ENCODE data around the gene UPF3B.
"Not testable (repeated sequence)": the region's sequence is repeated elsewhere in the genome, so short reads cannot be mapped to it uniquely, and the experiment has no call there.

UPF3B gene, protein sequence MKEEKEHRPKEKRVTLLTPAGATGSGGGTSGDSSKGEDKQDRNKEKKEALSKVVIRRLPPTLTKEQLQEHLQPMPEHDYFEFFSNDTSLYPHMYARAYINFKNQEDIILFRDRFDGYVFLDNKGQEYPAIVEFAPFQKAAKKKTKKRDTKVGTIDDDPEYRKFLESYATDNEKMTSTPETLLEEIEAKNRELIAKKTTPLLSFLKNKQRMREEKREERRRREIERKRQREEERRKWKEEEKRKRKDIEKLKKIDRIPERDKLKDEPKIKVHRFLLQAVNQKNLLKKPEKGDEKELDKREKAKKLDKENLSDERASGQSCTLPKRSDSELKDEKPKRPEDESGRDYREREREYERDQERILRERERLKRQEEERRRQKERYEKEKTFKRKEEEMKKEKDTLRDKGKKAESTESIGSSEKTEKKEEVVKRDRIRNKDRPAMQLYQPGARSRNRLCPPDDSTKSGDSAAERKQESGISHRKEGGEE

DNA sequence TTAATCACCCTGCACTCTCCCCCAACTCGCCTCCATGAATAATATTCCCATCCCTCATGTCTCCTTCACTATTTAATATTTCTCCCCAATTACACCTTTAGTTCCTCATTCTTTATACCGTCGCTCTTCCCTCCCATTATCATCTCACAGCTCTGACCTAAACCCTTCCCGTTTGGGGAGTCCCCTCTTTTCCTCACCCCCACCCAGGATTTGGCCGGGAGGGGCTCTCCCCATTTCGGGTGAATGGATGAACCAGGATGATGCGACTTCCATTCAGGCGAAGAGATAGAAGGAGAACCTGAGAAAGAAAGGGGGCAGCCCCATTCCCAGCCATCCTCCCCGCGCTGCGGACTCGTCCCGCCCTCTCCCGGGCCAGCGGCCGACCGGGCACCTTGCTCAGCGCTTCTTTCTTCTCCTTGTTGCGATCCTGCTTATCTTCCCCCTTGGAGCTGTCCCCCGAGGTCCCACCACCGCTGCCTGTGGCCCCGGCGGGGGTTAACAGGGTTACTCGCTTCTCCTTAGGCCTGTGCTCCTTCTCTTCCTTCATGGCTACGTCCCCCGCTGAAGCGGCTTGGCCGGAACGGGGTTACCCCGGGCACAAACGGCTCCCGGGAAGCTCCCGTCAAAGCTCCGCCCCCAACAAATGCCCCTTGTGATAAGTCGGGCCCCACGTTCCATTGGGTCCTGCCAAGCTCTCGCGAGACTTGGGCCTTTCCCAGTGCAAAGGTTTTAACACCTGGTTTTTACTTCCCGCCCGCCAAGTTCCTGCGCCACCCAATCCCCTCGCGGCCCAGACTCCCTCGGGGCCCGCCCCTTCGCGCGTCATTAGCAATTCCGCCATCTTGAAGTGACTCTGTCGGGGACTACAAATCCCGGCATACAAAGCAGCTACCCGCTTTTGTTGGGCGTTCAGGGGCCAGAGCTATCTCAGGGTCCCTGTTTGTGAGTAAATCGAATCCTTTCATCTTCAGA is at the start of gene UPF3B:
UPF3B (minus strand) TSS at position 582 of the 972 bp plus-strand sequence; CDS start at position 547, 35 bp downstream.
- DNase-seq: peak; percentile 97

DNA sequence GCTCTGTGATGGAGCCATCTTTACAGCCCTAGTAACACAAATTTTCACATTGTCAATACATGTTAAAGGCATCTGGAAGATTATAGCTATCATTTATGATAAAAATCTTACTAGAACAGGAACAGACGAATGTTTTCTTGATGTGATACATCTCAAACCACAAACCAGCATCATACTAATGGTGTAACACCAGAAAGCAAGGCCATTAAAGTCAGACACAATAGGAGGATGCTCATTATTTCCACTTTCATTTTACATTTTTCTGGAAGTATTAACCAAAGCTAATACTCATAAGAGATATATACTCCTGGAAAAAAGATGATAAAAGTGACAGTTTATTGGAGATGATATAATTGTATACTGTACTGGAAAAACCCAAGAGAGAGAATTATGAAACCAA is 48.2 kb upstream of the UPF3B start:
- no peak for DNase-seq

DNA sequence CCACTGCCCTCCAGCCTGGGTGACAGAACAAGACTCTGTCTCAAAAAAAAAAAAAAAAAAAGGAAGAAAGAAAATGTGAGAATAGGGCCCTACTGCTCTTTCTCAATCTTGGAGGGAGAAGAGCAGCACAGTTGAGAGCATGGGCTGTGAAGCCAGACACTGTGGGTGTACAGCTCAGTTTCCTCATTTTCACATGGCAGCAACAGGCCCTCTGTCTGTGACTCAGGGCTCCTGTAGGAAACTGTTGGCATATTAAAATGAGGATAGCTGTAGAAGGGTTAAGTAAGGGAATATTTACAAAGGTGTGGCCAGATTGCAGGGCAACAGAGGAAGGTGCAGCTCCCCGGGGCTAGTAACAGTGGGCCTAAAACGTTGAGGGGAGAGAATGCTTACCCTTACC is 46.4 kb upstream of the UPF3B start:
- DNase-seq: peak; percentile 89

DNA sequence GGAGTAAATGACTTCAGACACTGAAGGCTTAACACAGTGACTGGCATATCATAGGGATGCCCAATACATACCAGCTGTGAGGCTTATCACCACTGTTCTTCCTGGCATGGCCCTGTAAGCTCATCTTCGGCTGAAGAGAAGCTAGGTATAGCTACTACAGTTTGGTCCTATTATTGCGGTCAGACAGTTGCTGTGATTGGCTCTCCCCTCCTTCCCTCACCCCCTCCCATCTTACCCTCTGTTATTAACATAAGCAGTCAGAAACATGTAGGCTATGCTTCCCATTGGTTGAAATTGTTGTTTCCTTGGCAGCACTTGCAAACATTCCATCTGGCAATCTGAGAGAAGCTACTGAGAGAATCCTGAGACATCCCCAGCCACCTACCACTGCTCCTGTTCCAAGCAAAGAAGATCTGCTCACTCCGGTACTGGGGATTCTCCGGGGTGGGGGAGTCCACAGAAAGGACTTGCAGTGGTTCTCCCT is 43.1 kb upstream of the UPF3B start, which contains the start of gene AKAP14:
AKAP14 (plus strand) TSS at position 51 of the 484 bp plus-strand sequence. CDS start 7,331 bp downstream, outside the sequence.
- no peak for DNase-seq

DNA sequence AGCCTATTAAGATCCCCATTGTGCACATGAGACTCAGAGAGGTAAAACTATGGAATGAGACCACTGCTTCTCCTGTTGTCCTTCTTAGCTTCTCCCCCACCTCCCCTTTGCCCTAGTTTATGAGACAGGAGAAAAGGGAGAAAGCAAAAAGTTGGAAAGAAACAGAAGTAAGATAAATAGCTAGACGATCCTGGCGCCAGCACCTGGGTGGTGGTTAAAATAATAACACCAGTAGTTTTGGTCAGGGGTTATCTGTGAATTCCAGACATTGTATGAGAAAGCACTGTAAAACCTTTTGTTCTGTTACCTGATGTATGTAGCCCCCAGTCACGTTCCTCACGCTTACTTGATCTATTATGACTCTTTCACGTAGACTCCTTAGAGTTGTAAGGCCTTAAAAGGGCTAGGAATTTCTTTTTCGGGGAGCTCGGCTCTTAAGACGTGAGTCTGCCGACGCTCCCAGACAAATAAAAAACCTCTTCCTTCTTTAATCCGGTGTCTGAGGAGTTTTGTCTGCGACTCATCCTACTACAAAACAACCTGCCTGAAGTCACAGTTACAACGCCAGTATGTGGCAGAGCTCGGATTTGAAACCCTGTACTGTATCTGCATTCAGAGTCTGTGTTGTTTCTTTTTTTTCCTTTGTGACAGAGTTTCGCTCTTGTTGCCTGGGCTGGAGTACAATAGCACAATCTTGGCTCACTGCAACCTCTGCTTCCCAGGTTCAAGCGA is 39.4 kb upstream of the UPF3B start:
- DNase-seq: not testable (repeated sequence)

DNA sequence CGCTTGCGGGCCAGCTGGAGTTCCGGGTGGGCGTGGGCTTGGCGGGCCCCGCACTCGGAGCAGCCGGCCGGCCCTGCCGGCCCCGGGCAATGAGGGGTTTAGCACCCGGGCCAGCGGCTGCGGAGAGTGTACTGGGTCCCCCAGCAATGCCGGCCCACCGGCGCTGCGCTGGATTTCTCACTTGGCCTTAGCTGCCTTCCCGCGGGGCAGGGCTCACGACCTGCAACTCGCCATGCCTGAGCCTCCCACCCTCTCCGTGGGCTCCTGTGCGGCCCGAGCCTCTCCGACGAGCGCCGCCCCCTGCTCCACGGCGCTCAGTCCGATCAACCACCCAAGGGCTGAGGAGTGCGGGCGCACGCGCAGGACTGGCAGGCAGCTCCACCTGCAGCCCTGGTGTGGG is 37.9 kb upstream of the UPF3B start:
- DNase-seq: not testable (repeated sequence)

DNA sequence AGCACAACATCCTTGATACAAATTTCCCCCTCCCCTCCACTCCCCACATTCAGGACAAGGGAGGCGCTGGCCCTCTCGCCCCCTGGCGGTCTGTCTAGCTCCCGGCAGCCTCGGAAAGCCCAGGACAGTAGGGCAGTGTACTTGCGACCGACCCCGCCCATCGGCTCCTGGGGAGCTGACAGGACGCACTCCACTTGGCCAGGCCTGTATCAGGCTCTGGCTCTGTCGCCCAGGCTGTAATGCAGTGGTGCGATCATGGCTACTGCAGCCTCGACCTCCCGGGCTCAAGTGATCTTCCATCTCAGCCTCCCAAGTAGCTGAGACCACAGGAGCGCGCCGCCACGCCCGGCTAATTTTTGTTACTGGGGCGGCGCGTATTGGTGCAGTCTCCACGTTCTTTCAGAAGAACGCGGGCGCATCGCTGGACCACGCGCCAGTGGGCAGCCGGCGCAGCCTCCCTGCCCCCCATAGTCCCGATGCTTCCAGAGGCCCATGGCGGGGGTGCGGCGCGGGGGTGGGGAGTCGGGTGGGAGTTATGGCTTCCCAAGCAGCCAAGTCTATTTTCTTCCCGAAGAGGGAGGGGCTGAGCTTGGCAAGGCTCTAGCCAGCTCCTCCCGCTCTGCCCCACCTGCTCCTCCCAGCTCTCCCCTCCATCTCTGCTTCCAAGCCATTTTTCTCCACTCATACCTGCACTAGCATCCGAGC is 35.1 kb upstream of the UPF3B start:
- DNase-seq: no peak

DNA sequence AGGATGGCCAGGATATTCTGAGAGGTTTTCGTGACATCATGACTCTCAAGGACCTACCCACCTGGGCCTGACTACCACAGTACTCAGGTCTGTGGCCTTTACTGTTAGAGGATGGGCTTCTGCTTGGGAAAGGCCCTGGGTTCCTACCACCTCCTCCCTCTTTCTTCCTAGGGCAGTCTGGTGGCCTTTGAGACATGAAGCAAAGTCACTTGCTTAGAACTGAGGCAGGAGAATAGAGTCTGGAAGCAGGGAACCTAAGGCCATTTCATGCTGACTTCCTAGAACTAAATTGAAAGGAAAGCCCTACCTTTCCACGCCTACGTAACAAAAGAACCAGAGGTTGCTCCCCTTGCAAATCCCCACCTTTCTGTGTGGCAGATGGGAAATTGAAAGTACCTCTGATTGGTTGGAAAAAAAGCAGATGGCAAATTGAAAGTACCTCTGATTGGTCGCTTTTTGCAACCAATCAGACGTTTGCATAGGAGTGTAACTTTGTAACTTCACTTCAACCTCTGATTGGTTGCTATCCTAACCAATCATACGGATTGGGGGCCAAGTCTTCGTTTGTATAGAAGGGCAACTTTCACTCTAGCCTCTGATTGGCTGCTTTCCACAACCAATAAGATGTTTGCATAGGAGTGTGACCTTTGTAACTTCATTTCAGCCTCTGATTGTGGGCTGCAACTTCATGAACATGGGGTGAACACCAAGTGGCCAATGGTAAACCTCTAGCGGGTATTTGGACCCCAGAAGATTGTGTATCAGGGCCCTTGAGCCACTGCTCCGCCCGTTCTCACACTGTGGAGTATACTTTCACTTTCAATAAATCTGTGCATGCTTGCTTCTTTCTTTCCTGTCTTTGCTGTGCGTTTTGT is 33.0 kb upstream of the UPF3B start:
- DNase-seq: peak; percentile 3

DNA sequence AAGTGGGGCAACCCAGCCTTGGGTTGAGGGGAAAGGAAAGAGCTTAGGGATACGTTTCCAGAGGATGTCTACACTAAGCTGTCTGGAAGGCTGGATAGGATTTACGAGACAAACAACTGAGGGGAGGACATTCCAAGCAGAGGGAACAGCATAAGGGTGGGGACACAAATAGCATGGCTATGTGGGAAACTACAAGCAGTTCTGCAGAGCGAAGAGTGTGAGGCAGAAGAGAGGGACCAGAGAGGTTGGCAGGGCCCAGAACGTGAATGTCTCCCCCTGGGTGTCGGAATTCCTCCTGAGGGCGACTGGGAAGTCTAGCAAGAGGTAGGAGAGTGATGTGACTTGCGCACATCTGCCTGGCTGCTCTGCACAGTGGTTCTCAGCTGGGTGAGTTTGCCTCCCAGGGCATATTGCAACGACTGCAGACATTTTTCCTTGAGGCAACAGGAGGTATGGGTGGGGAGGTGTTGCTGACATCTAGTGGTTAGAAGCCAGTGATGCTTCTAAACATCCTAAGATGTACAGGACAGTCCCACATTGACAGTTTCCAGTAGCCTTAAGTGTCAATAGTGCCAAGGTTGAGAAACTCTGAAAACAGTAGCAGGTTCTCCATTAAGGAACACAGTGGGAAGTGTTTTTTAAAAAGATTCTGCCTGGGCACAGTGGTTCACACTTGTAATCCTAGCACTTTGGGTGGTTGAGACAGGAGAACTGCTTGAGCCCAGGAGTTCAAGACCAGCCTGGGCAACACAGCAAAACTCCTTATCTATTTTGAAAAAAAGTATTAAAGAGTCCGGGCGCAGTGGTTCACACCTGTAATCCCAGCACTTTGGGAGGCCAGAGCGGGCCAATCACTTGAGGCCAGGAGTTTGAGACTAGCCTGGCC is 28.0 kb upstream of the UPF3B start:
- peak; percentile 52 for DNase-seq

DNA sequence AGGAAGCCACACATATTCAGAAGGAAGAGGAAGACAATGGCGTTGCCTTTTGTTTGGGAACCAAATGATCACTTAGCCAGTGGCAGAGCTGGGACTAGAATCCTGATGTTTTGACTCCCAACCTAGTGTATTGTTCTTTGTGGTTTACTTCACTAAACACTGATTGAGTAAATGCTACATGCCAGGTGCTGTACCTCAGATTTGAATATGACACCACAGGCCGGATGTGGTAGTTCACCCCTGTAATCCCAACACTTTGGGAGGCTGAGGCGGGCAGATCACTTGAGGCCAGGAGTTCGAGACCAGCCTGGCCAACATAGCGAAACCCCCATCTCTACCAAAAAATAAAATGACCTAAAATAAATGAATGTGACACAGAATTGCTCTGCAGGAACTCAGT is 27.3 kb upstream of the UPF3B start:
- no peak for DNase-seq

DNA sequence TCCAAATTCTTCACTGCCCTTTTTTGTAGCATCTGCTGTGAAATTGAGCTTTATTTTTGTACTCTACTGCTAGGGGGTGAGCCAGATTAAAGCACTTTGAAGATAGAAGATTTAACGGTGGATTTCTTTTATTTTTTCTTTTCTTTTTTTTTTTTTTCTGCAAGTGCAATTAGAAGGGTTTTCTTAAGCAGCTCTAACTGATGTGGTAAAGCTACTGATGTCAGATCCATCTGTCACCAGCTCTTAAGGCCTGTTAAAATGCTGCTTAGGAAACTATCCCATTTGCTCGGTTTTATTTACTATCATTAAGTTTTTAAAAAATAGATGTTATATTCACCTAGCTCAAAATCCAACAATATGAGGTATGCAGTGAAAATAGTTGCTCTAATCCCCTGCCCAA is 26.0 kb upstream of the UPF3B start:
- no peak for DNase-seq

DNA sequence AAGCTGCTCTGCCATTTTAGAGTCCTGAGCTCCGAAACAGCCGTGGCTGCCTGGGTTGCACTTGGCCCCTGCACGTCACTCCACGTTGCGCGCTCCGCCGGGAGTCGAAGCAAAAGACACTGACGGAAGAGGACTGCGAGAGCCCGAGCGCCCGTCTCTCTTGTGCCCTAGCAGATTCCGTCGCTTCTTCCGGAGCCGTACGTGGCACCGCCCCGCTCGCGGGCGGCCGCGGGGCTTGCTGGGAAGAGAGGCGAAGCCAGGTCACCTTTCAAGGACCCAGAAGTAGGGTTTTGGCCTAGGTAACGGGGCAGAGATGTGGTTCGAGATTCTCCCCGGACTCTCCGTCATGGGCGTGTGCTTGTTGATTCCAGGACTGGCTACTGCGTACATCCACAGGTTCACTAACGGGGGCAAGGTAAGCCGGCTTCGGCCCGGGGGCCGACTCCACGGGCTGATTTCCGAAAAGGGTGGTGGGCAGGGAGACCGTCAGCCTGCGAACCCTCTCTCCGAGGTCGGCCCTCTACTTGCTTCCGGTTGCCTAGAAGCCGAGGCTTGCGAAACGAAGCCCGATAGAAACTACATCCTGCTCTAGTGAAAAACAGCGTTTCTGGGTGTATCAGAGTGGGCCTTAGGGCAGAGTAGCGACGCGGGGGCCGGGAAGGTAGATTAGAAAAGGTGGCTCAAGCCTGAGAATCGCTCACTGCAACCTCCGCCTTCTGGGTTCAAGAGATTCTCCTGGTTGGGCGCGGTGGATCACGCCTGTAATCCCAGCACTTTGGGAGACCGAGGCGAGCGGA is 19.0 kb upstream of the UPF3B start, which contains the start of the genes NDUFA1 and RNF113A:
NDUFA1 (plus strand) TSS at position 234 of the 797 bp plus-strand sequence; CDS start at position 314, 80 bp downstream.
RNF113A (minus strand) TSS at position 135 of the 797 bp plus-strand sequence; CDS start at position 15, 120 bp downstream.
- peak; percentile 81 for DNase-seq

DNA sequence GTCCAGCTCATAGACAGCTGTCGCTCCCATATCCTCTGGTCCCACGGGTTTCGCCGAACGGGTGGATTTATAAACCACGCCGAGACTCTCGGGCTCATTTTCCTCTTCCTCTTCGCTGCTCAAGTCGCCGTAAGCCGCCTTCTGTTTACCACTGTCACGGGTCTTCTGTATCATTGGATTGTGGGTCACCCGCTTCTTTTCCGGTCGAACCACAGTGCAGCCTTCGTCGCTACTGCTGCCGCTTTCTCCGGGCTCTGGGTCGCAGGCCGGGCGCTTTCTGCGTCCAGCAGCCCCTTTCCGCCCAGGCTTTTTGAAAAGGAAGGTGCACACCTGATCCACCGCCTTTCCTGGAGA is 18.5 kb upstream of the UPF3B start:
- DNase-seq: no peak

DNA sequence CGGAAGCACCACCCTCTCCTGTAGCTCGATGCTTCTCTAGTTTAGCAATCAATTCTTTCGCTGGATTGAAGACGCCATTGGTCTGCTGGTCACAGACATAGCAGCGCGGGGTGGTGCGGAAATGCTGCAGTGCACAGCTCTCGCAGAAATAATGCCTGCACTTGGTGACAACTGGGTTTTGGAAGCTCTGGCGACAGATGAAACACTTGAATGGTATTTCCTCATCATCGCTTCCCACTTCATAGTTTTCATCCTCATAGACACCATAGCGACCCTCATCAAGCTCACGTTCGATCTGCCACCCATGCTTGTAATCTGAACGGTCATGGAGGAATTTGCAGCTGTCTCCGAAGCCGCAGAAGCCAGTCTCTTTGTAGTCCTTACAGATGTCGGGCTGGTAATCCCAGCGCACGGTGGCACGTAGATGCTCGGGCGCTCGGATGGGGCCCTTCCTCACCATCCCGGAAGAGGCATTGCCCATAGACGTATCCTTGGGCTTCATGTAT is 17.9 kb upstream of the UPF3B start:
- DNase-seq: peak; percentile 48

DNA sequence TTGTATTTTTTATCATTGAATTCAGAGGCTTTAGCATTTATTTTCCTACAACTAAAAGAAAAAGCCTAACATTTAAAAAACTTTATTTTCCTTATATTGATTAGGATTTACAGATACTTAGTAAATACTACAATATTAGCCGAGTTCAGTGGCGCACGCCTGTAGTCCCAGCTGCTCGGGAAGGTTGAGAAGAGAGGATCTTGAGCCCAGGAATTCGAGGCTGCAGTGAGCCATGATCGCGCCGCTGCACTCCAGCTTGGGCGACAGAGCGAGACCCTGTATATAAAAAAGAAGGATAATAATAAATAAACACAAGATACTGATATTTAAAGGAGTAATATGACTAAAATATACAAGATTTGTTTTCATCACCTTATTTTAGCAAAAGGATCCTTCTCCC is 681 bp upstream of the UPF3B start:
- DNase-seq: no peak

DNA sequence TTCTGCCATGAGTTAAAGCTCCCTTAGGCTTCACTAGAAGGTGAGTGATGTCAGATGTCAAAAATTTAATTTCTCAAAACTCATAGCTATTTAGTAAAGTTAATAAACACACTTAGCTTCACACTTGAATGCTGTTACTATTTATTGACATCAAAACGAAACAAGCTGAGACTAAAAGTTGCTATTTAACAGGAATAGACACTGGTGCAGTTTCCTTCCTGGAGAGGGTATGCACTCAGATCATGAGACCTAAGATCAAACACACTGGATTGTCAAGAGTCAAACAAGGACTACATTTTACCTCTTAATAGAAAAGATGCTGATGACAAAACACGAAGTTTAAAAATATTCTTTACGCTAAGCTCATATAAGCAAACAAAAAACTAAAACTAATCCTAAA is 18.9 kb downstream of the UPF3B start:
- DNase-seq: no peak

DNA sequence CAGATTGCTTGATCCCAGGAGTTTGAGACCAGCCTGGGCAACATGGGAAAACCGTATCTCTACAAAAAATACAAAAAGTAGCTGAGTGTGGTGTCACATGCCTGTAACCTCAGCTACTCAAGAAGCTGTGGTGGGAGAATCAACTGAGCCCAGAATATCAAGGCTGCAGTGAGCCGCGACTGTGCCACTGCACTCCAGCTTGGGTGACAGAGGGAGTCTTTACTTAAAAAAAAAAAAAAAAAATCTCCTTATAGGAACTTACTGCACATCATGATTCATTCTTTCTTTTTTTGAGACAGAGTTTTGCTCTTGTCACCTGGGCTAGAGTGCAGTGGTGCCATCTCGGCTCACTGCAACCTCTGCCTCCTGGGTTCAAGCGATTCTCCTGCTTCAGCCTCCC is 24.3 kb downstream of the UPF3B start:
- DNase-seq: no peak

DNA sequence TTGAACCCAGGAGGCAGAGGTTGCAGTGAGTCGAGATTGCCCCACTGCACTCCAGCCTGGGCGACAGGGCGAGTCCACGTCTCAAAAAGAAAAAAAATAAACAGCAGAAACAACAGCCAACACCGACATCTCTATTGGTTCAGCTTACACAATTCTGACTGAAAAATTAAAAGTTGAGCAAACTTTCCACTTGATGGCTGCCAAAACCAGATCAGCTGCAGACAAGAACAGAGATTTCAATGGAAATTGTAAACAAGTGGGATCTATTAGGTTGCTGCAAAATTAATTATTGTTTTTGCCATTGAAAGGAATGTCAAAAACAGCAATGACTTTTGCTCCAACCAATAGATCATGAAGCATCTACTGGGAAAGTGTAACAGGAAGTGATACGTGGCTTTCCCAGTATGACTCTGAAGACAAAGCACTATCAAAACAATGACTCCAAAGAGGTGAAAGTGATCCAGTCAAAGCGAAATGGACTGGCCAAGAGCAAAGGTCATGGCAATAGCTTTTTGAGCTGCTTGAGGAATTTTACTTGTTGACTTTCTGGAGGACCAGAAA is 26.3 kb downstream of the UPF3B start:
- no peak for DNase-seq

Measured in MV-4-11 (cell line).